Measurements from ENCODE around the gene GARNL3.

Gene GARNL3

GRCh38 chr9:127233989-127234388 is 30.6 kb upstream of the GARNL3 start:
- POLR2A ChIA-PET: no interaction called here
- no peaks in the 10 kb centered on the region for H3K9me3 ChIP-seq (ENCODE audit: control extremely low read depth in 1 of 5, control insufficient read depth in 4 of 5, insufficient read depth in 2 of 5, low read depth in 1 of 5, low read length in 4 of 5)
- CTCF ChIA-PET: no interaction called here
- H3K4me3 ChIP-seq (ENCODE audit: control insufficient read depth in 1 of 7, extremely low read depth in 1 of 7, insufficient read depth in 4 of 7, low read depth in 2 of 7, low read length in 6 of 7): no peak overlapping the region
- no peaks in the 10 kb centered on the region for H3K4me1 ChIP-seq (ENCODE audit: control extremely low read depth in 1 of 4, control insufficient read depth in 4 of 4, insufficient read depth in 4 of 4, low read length in 3 of 4)
- no peak overlapping the region for H3K27ac ChIP-seq (ENCODE audit: insufficient read depth in 1 of 2, low read depth in 1 of 2, low read length in 2 of 2, poor library complexity in 1 of 2, severe bottlenecking in 2 of 2)
- no peaks in the 10 kb centered on the region for H3K36me3 ChIP-seq (ENCODE audit: control insufficient read depth in 4 of 4, insufficient read depth in 4 of 4, low read length in 3 of 4)
- no peaks in the 10 kb centered on the region for H3K27me3 ChIP-seq (replicated peaks in 2 of 5; ENCODE audit: control insufficient read depth in 4 of 5, insufficient read depth in 5 of 5, low read length in 4 of 5)
- no CpG with 5 or more reads among the region's 1 CpG for WGBS (ENCODE audit: insufficient coverage)
- DNase-seq: no peak

GRCh38 chr9:127237801-127238200 is 26.8 kb upstream of the GARNL3 start:
- POLR2A ChIA-PET: no interaction called here
- Histone ChIP-seq H3K9me3 (ENCODE audit: control extremely low read depth in 1 of 5, control insufficient read depth in 4 of 5, insufficient read depth in 2 of 5, low read depth in 1 of 5, low read length in 4 of 5) (no peaks in the 10 kb centered on the region), H3K36me3 (ENCODE audit: control insufficient read depth in 4 of 4, insufficient read depth in 4 of 4, low read length in 3 of 4) (no peaks in the 10 kb centered on the region), H3K27ac (ENCODE audit: insufficient read depth in 1 of 2, low read depth in 1 of 2, low read length in 2 of 2, poor library complexity in 1 of 2, severe bottlenecking in 2 of 2) (no peak overlapping the region), H3K27me3 (replicated peaks in 2 of 5; ENCODE audit: control insufficient read depth in 4 of 5, insufficient read depth in 5 of 5, low read length in 4 of 5) (no peaks in the 10 kb centered on the region), H3K4me3 (ENCODE audit: control insufficient read depth in 1 of 7, extremely low read depth in 1 of 7, insufficient read depth in 4 of 7, low read depth in 2 of 7, low read length in 6 of 7) (no peak overlapping the region), H3K4me1 (ENCODE audit: control extremely low read depth in 1 of 4, control insufficient read depth in 4 of 4, insufficient read depth in 4 of 4, low read length in 3 of 4) (no peaks in the 10 kb centered on the region)
- DNase-seq: no peak
- CTCF ChIA-PET: no interaction called here
- WGBS (ENCODE audit: insufficient coverage): 94% methylated on average over 4 of the region's 4 CpGs

DNA sequence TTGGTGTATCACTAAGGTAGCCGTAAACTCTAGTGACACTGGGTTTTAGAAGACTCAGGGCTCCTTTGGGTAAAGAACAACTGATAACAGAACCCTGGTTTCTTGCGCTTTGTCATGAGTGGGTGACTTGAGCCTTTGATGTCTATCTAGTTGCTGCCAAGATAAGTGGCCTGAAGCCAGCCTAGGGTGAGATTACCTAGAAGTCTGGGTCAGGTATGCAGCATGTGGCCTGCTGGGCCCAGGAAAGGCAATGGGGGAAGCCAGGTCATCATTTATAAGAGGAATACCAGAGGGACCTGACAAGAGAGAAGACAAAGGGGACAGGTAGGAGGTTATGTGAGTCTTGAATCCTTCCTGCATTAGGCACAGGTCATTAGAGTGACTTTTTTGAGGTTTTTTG is 23.2 kb upstream of the GARNL3 start:
- Histone ChIP-seq H3K4me1 (ENCODE audit: control extremely low read depth in 1 of 4, control insufficient read depth in 4 of 4, insufficient read depth in 4 of 4, low read length in 3 of 4) (peaks cover 0 to 10% (median 3%) of the 10 kb centered on the region in 4 experiments), H3K36me3 (ENCODE audit: control insufficient read depth in 4 of 4, insufficient read depth in 4 of 4, low read length in 3 of 4) (no peaks in the 10 kb centered on the region), H3K27me3 (replicated peaks in 2 of 5; ENCODE audit: control insufficient read depth in 4 of 5, insufficient read depth in 5 of 5, low read length in 4 of 5) (no peaks in the 10 kb centered on the region), H3K9me3 (ENCODE audit: control extremely low read depth in 1 of 5, control insufficient read depth in 4 of 5, insufficient read depth in 2 of 5, low read depth in 1 of 5, low read length in 4 of 5) (no peaks in the 10 kb centered on the region), H3K4me3 (ENCODE audit: control insufficient read depth in 1 of 7, extremely low read depth in 1 of 7, insufficient read depth in 4 of 7, low read depth in 2 of 7, low read length in 6 of 7) (no peak overlapping the region), H3K27ac (ENCODE audit: insufficient read depth in 1 of 2, low read depth in 1 of 2, low read length in 2 of 2, poor library complexity in 1 of 2, severe bottlenecking in 2 of 2) (no peak overlapping the region)
- CTCF ChIA-PET: no interaction called here
- WGBS (ENCODE audit: insufficient coverage): 91% methylated on average over 2 of the region's 2 CpGs
- no peak for DNase-seq
- POLR2A ChIA-PET: no interaction called here

DNA sequence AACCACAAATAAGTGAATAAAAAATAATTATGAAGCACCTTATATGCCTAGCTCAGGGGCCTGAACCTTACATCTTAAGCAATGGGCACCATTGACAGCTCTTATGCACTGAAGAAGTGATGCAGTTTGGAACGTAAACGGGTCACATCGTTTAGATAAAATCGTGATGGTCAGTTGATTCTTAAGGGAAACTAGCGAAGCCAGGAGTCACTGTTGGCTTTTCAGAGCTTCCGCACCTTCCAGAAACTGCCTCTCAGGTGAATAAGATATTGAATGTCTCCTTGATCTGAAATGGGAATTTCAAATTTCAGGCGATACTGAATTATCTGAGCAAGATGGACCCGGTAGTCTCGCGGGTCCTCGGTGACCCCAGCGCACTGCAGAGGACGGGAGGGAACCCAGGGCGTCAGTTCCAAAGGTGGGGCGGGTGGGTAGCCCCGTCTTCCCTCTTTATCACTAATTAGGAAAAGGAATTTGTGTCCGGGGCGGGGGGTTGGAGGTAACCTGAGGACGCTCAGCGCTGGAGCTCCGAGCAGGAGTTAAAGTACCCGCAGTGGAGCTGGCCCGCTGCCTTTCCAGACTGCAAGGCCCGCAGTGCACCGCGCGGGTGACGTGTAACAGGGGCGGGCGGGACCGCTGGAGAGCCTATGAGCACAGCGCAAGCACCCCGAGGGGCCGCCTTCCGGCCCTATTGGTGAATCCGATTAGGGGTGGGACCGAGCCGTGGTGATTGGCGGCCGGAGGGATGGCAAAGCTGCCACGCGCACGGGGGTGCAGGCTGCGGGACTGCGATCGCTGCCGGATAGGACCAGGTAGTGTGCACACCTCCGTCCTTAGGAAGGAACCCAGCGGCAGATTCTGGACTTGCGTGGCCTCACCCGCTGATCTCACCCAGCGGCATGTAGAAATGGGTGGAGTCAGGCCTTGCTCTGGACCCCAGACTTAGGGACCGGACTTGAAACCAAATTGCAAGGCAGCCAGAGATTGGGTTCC is 19.7 kb upstream of the GARNL3 start:
- H3K4me1 ChIP-seq (ENCODE audit: control extremely low read depth in 1 of 4, control insufficient read depth in 4 of 4, insufficient read depth in 4 of 4, low read length in 3 of 4): peaks cover 0 to 10% (median 3%) of the 10 kb centered on the region in 4 experiments
- no peaks in the 10 kb centered on the region for H3K9me3 ChIP-seq (ENCODE audit: control extremely low read depth in 1 of 5, control insufficient read depth in 4 of 5, insufficient read depth in 2 of 5, low read depth in 1 of 5, low read length in 4 of 5)
- H3K36me3 ChIP-seq (ENCODE audit: control insufficient read depth in 4 of 4, insufficient read depth in 4 of 4, low read length in 3 of 4): no peaks in the 10 kb centered on the region
- peak; percentile 92 to 97 (median 95) for DNase-seq
- WGBS (ENCODE audit: insufficient coverage): 10% methylated on average over 51 of the region's 53 CpGs
- no peaks in the 10 kb centered on the region for H3K27me3 ChIP-seq (replicated peaks in 2 of 5; ENCODE audit: control insufficient read depth in 4 of 5, insufficient read depth in 5 of 5, low read length in 4 of 5)
- ChIA-PET POLR2A (interaction anchor here (0.6 kb wide), 2 partner anchors 19 to 207 kb away, joined by 4 to 5 read pairs; partner anchors contain the start of gene LRSAM1), CTCF (interaction anchor here (0.9 kb wide), 1 partner anchor 20 kb away, joined by 3 read pairs; no protein-coding TSS in a partner anchor)
- H3K4me3 ChIP-seq (ENCODE audit: control insufficient read depth in 1 of 7, extremely low read depth in 1 of 7, insufficient read depth in 4 of 7, low read depth in 2 of 7, low read length in 6 of 7): peak overlapping the region; percentile 41 to 89 (median 73)
- peak overlapping the region in 1 of 2 experiments; percentile 72 for H3K27ac ChIP-seq (ENCODE audit: insufficient read depth in 1 of 2, low read depth in 1 of 2, low read length in 2 of 2, poor library complexity in 1 of 2, severe bottlenecking in 2 of 2)

- H3K36me3 ChIP-seq (ENCODE audit: control insufficient read depth in 4 of 4, insufficient read depth in 4 of 4, low read length in 3 of 4): no peaks in the 10 kb centered on the region
- CTCF ChIA-PET: no interaction called here
- H3K27ac ChIP-seq (ENCODE audit: insufficient read depth in 1 of 2, low read depth in 1 of 2, low read length in 2 of 2, poor library complexity in 1 of 2, severe bottlenecking in 2 of 2): no peak overlapping the region
- DNase-seq: no peak
- H3K4me3 ChIP-seq (ENCODE audit: control insufficient read depth in 1 of 7, extremely low read depth in 1 of 7, insufficient read depth in 4 of 7, low read depth in 2 of 7, low read length in 6 of 7): peak overlapping the region; percentile 41 to 89 (median 73)
- POLR2A ChIA-PET: interaction anchor here (0.6 kb wide), 2 partner anchors 18 to 206 kb away, joined by 4 to 5 read pairs; partner anchors contain the start of gene LRSAM1
- no peaks in the 10 kb centered on the region for H3K27me3 ChIP-seq (replicated peaks in 2 of 5; ENCODE audit: control insufficient read depth in 4 of 5, insufficient read depth in 5 of 5, low read length in 4 of 5)
- 87% methylated on average over 6 of the region's 8 CpGs for WGBS (ENCODE audit: insufficient coverage)
- no peaks in the 10 kb centered on the region for H3K9me3 ChIP-seq (ENCODE audit: control extremely low read depth in 1 of 5, control insufficient read depth in 4 of 5, insufficient read depth in 2 of 5, low read depth in 1 of 5, low read length in 4 of 5)
- H3K4me1 ChIP-seq (ENCODE audit: control extremely low read depth in 1 of 4, control insufficient read depth in 4 of 4, insufficient read depth in 4 of 4, low read length in 3 of 4): peaks cover 0 to 10% (median 3%) of the 10 kb centered on the region in 4 experiments
Measured at GRCh38 chr9:127245637-127246164, 18.9 kb upstream of the GARNL3 start.

- Histone ChIP-seq H3K27ac (ENCODE audit: insufficient read depth in 1 of 2, low read depth in 1 of 2, low read length in 2 of 2, poor library complexity in 1 of 2, severe bottlenecking in 2 of 2) (no peak overlapping the region), H3K9me3 (ENCODE audit: control extremely low read depth in 1 of 5, control insufficient read depth in 4 of 5, insufficient read depth in 2 of 5, low read depth in 1 of 5, low read length in 4 of 5) (no peaks in the 10 kb centered on the region), H3K4me3 (ENCODE audit: control insufficient read depth in 1 of 7, extremely low read depth in 1 of 7, insufficient read depth in 4 of 7, low read depth in 2 of 7, low read length in 6 of 7) (no peak overlapping the region), H3K36me3 (ENCODE audit: control insufficient read depth in 4 of 4, insufficient read depth in 4 of 4, low read length in 3 of 4) (no peaks in the 10 kb centered on the region), H3K4me1 (ENCODE audit: control extremely low read depth in 1 of 4, control insufficient read depth in 4 of 4, insufficient read depth in 4 of 4, low read length in 3 of 4) (peaks cover 0 to 10% (median 3%) of the 10 kb centered on the region in 4 experiments), H3K27me3 (replicated peaks in 2 of 5; ENCODE audit: control insufficient read depth in 4 of 5, insufficient read depth in 5 of 5, low read length in 4 of 5) (no peaks in the 10 kb centered on the region)
- CTCF ChIA-PET: interaction anchor here (1.2 kb wide), 1 partner anchor 207 kb away, joined by 3 read pairs; no protein-coding TSS in a partner anchor
- POLR2A ChIA-PET: interaction anchor here (0.7 kb wide), 1 partner anchor 158 kb away, joined by 5 read pairs; no protein-coding TSS in a partner anchor
- DNase-seq: no peak
- 100% methylated on average over 3 of the region's 3 CpGs for WGBS (ENCODE audit: insufficient coverage)
Measured at GRCh38 chr9:127248241-127248640, 16.3 kb upstream of the GARNL3 start.

- Histone ChIP-seq H3K36me3 (ENCODE audit: control insufficient read depth in 4 of 4, insufficient read depth in 4 of 4, low read length in 3 of 4) (no peaks in the 10 kb centered on the region), H3K4me3 (ENCODE audit: control insufficient read depth in 1 of 7, extremely low read depth in 1 of 7, insufficient read depth in 4 of 7, low read depth in 2 of 7, low read length in 6 of 7) (no peak overlapping the region), H3K27me3 (replicated peaks in 2 of 5; ENCODE audit: control insufficient read depth in 4 of 5, insufficient read depth in 5 of 5, low read length in 4 of 5) (no peaks in the 10 kb centered on the region), H3K9me3 (ENCODE audit: control extremely low read depth in 1 of 5, control insufficient read depth in 4 of 5, insufficient read depth in 2 of 5, low read depth in 1 of 5, low read length in 4 of 5) (no peaks in the 10 kb centered on the region), H3K27ac (ENCODE audit: insufficient read depth in 1 of 2, low read depth in 1 of 2, low read length in 2 of 2, poor library complexity in 1 of 2, severe bottlenecking in 2 of 2) (no peak overlapping the region), H3K4me1 (ENCODE audit: control extremely low read depth in 1 of 4, control insufficient read depth in 4 of 4, insufficient read depth in 4 of 4, low read length in 3 of 4) (peaks cover 0 to 4% (median 1%) of the 10 kb centered on the region in 4 experiments)
- ChIA-PET POLR2A (no interaction called here), CTCF (interaction anchor here (1.3 kb wide), 1 partner anchor 14 kb away, joined by 3 read pairs; the partner anchor contains the start of gene GARNL3)
- 98% methylated on average over 5 of the region's 5 CpGs for WGBS (ENCODE audit: insufficient coverage)
- no peak for DNase-seq
Measured at GRCh38 chr9:127249877-127250276, 14.7 kb upstream of the GARNL3 start.
